DND-41 (cell line): Measurements from ENCODE around the gene BLID.

Source experiments
- CTCF ChIP-seq: IDR thresholded peaks from 2 replicates; pipeline ENCODE4 v1.5.1; 2012; ENCODE audit warnings: borderline replicate concordance, low read length, moderate library complexity, mild to moderate bottlenecking; ENCODE audit not compliant: poor library complexity, severe bottlenecking; ENCODE audit errors: extremely low read depth
- EZH2 ChIP-seq: IDR thresholded peaks from 3 replicates; pipeline ENCODE4 v1.6.1; 2012; ENCODE audit warnings: borderline replicate concordance, low read depth, mild to moderate bottlenecking, moderate library complexity, low read length, inconsistent platforms; ENCODE audit not compliant: severe bottlenecking

GRCh38 chr11:122154227-122154626, 38.2 kb upstream of the BLID start:
- TF ChIP-seq CTCF (no peak), EZH2 (no peak)
